Amniotic stem cell (primary cell): ENCODE measurements around the gene AKAP17A.
"Not testable (repeated sequence)": the region's sequence is repeated elsewhere in the genome, so short reads cannot be mapped to it uniquely, and the experiment has no call there.

Experiments used
- DNase-seq: peaks from one replicate; lab custom pipeline; 2025; lab: John Stamatoyannopoulos, UW

Gene AKAP17A

GRCh38 chrX:1602299-1602698, 10.9 kb downstream of the AKAP17A start:
- no peak for DNase-seq

- no peak for DNase-seq
These were observed 15.1 kb downstream of the AKAP17A start for GRCh38 chrX:1606496-1606895.

- no peak for DNase-seq
These were observed 17.9 kb downstream of the AKAP17A start for GRCh38 chrX:1609311-1609710.

- DNase-seq, result no peak
These were observed 18.4 kb downstream of the AKAP17A start for GRCh38 chrX:1609762-1610161.

- DNase-seq, result no peak
These were observed 18.8 kb downstream of the AKAP17A start for GRCh38 chrX:1610166-1610565.

- DNase-seq, result no peak
These were observed 19.3 kb downstream of the AKAP17A start for GRCh38 chrX:1610736-1611135.

- DNase-seq, result no peak
These were observed 21.4 kb downstream of the AKAP17A start for GRCh38 chrX:1612641-1613286.

- no peak for DNase-seq
These were observed 23.5 kb downstream of the AKAP17A start, which contains the start of gene ASMT for GRCh38 chrX:1614927-1615326. Gene ASMT (plus strand): TSS chrX:1615059. CDS start chrX:1615200, 141 bp downstream.

GRCh38 chrX:1618689-1619088, 27.3 kb downstream of the AKAP17A start:
- no peak for DNase-seq

GRCh38 chrX:1623691-1624090, 32.3 kb downstream of the AKAP17A start:
- no peak for DNase-seq

- DNase-seq, result not testable (repeated sequence)
These were observed 32.9 kb downstream of the AKAP17A start for GRCh38 chrX:1624158-1624860.

- DNase-seq, result not testable (repeated sequence)
These were observed 33.4 kb downstream of the AKAP17A start for GRCh38 chrX:1624861-1625215.

GRCh38 chrX:1629244-1629643, 37.8 kb downstream of the AKAP17A start:
- DNase-seq, result no peak

GRCh38 chrX:1646009-1646408, 54.6 kb downstream of the AKAP17A start:
- DNase-seq, result no peak

GRCh38 chrX:1649621-1650020, 58.2 kb downstream of the AKAP17A start:
- no peak for DNase-seq
